Occipital lobe (tissue), 2 donors: ENCODE measurements around the gene ZNF236. TPM values are rescaled to one million over a fixed set of nuclear protein-coding genes. Genes with fewer than 3 reads are reported as not detected.
"Not testable (repeated sequence)": the region's sequence is repeated elsewhere in the genome, so short reads cannot be mapped to it uniquely, and the experiment has no call there.

Experiments
- DNase-seq: peaks from one replicate; lab custom pipeline; 2025; lab: John Stamatoyannopoulos, UW
- total RNA-seq: library from RNA; depleted of rRNA; stranded (reverse); fragments of >200 nt; gene quantifications from one replicate; pipeline ENCODE4 v1.2.3, GENCODE V29; 2014

ZNF236 gene
- total RNA-seq, 1 donor from 2014 or later = 30.3 TPM

GRCh38 chr18:76944346-76944745, 122.0 kb downstream of the ZNF236 start:
- not testable (repeated sequence) for DNase-seq

- DNase-seq = no peak
These were observed 126.0 kb downstream of the ZNF236 start for GRCh38 chr18:76948345-76948744.

GRCh38 chr18:76951456-76952247, 129.3 kb downstream of the ZNF236 start:
- DNase-seq = no peak

- no peak for DNase-seq
These were observed 130.4 kb downstream of the ZNF236 start for GRCh38 chr18:76952747-76953146.

- DNase-seq = no peak
These were observed 130.8 kb downstream of the ZNF236 start for GRCh38 chr18:76953156-76953555.

GRCh38 chr18:76953583-76954233, 131.4 kb downstream of the ZNF236 start:
- no peak for DNase-seq

- no peak for DNase-seq
These were observed 133.3 kb downstream of the ZNF236 start for GRCh38 chr18:76955524-76956170.

GRCh38 chr18:76956648-76957047, 134.3 kb downstream of the ZNF236 start:
- peak; percentile 36 for DNase-seq

- DNase-seq = no peak
These were observed 135.3 kb downstream of the ZNF236 start for GRCh38 chr18:76957384-76958355.

GRCh38 chr18:76958692-76959341, 136.5 kb downstream of the ZNF236 start:
- DNase-seq = no peak

GRCh38 chr18:76959605-76960004, 137.2 kb downstream of the ZNF236 start:
- DNase-seq = no peak

GRCh38 chr18:76960528-76961035, 138.2 kb downstream of the ZNF236 start:
- no peak for DNase-seq

GRCh38 chr18:76962851-76963250, 140.5 kb downstream of the ZNF236 start:
- no peak for DNase-seq

GRCh38 chr18:76963936-76964335, 141.6 kb downstream of the ZNF236 start:
- no peak for DNase-seq

GRCh38 chr18:76965555-76966151, 143.3 kb downstream of the ZNF236 start:
- not testable (repeated sequence) for DNase-seq

- not testable (repeated sequence) for DNase-seq
These were observed 144.9 kb downstream of the ZNF236 start for GRCh38 chr18:76967299-76967698.

GRCh38 chr18:76967721-76968472, 145.5 kb downstream of the ZNF236 start:
- DNase-seq = no peak

- no peak for DNase-seq
These were observed 148.6 kb downstream of the ZNF236 start for GRCh38 chr18:76970770-76971559.
